Stimulated activated naive CD8-positive, alpha-beta T cell treated with anti-CD3 and anti-CD28 coated beads, Interleukin-15, amount 100 ng/mL, for 72 hours (primary cell): ENCODE results near the gene RILP.

Experiments
- ATAC-seq: fragments of 150-1000 bp; cut with Tn5 transposase; 2 replicates; pipeline ENCODE4 v1.10.0; 2021; ENCODE audit warnings: mild to moderate bottlenecking, moderate library complexity
- DNase-seq, 2 donors: peaks; one replicate each; pipeline ENCODE4 v3.0.0; 2021 to 2022
- H3K27ac Mint-ChIP-seq, 2 donors: one replicate each; pipeline ENCODE4 v1.8.0; 2022; ENCODE audit warnings: mild to moderate bottlenecking in 2 of 2, mixed read lengths in 2 of 2, moderate library complexity in 2 of 2
- H3K27me3 Mint-ChIP-seq: one replicate; pipeline ENCODE4 v1.8.0; 2022; ENCODE audit warnings: mixed read lengths
- H3K4me1 Mint-ChIP-seq: one replicate; pipeline ENCODE4 v1.8.0; 2022; ENCODE audit warnings: mild to moderate bottlenecking, mixed read lengths
- H3K4me3 Mint-ChIP-seq, 2 donors: one replicate each; pipeline ENCODE4 v1.8.0; 2022; ENCODE audit warnings: mild to moderate bottlenecking in 2 of 2, mixed read lengths in 2 of 2, moderate library complexity in 1 of 2
- H3K9me3 Mint-ChIP-seq, 2 donors: one replicate each; pipeline ENCODE4 v1.8.0; 2022; ENCODE audit warnings: mixed read lengths in 2 of 2

The RILP gene

DNA sequence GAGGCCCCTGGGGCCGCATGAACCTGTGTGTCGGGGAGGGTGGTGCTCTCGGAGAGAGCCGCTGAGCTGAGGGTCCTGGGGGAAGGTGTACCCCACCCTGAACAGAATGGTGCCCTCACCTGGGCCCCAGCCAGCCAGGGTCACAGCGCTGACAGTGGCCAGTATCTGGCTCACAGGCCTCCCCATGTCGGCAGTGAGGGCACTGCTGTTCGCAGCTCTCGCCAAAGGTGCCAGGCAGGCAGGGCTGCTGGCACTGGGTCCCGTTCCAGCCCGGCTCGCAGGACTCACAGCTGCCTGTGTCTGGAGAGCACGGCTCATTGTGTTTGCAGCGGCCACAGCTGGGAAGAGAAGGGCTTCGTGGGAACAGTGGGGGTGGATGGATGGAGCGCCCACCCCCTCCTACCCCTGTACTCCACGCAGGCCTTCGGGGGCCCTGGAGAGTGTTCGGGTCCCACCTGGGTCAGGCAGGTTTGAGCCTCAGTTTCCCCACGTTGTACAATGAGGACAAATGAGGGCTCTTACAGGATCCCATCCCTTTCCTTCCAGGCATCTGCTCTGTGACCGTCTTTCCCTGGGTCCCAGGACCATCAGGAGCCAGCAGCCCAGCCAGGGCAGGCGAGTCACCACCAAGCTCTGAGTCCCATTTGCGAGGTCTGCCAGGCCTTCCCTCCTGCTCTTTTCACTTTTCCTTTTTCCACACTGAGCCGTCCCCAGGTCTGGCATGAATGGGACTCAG lies 9.2 kb downstream of the RILP start:
- Mint-ChIP-seq H3K27me3 (no peaks in the 10 kb centered on the region), H3K9me3 (no peaks in the 10 kb centered on the region), H3K27ac (peak overlapping the region in 1 of 2 donors; percentile 78), H3K4me1 (peaks cover 22% of the 10 kb centered on the region), H3K4me3 (no peak overlapping the region)
- DNase-seq (no peak), ATAC-seq (no peak)

DNA sequence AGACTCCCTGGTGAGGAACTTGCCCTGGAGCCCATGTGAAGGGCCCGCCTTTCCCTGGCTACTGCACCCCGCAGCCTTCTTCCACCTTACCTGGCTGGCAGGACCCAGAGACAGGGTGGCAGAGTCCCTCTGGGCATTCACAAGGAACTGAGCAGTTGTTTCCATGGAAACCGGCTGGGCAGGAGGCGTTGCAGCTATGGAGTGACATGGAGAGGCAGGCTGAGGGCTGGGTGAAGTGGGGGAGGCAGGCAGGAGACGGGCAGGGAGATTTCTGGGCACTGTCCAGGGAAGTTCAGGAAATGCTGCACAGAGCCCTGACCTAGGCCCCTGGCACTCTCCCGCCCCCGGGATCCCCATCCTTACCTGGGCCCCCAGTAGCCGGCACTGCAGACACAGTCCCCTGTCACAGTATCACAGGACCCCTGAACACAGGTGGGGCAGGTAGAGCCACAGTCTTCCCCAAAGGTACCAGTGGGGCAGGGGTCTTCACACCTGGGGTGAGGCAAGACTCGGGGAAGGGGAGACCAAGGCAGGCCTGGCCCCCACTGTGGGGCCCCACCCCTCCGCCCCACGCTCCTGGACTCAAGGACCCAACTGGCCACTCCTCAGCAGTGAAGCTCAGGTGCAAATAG lies 10.0 kb downstream of the RILP start:
- Mint-ChIP-seq H3K4me3 (no peak overlapping the region), H3K27ac (no peak overlapping the region), H3K4me1 (peaks cover 14% of the 10 kb centered on the region), H3K9me3 (no peaks in the 10 kb centered on the region), H3K27me3 (no peaks in the 10 kb centered on the region)
- DNase-seq = no peak
- ATAC-seq = no peak

DNA sequence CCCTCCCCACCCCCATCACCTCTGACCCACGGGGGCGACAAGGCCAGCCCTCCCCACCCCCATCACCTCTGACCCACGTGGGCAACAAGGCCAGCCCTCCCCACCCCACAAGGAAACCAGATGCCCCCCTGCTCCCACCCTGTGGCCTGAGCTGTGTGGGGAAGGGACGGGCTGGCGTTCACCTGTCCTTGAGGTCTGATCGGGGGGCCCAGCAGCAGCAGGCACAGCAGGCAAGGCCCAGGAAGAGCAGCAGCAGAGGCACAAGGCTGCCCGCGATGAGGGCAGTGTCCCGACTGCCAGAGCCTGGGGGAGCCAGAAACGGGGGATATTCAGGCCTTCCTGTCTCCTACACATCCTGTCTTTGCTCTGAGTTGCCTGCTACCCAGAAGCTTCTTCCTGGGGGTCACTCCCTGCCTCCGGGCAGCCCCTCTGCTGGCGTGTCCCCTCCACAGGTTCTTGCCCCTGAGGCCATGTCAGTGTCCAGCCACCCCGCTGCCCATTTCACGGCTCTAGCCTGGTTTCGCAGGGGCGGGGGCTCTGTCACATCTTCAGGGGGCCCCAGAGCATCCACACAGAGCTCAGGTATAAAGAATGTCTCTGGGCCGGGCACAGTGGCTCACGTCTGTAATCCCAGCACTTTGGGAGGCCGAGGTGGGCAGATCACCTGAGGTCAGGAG lies 10.9 kb downstream of the RILP start:
- Mint-ChIP-seq H3K4me3 (no peak overlapping the region), H3K27me3 (no peaks in the 10 kb centered on the region), H3K4me1 (peaks cover 5% of the 10 kb centered on the region), H3K9me3 (no peaks in the 10 kb centered on the region), H3K27ac (no peak overlapping the region)
- ATAC-seq (peak; percentile 27), DNase-seq (no peak)

DNA sequence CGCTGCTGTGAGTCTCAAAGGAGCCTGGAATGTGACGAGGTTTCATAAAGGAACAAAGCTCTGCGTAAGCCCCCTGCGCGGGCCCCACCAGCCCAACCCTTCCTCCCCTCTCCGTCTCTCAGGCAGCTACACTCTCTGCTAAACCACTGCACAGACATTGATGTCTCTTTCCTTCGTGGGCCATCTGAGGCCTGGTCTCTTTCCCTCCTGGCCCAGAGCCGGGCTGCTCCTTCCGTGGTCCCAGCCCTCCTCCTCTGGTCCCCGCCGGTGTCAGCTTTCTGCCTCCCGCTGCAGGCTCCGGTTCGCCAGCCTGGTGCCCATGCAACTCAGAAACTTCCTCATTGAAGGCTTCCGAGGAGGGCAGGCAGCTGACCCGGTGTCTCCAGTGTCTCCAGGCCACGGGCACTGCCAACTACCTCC lies 11.5 kb downstream of the RILP start:
- DNase-seq (no peak), ATAC-seq (no peak)
- H3K27me3 Mint-ChIP-seq = no peaks in the 10 kb centered on the region
- H3K27ac Mint-ChIP-seq = no peak overlapping the region
- H3K4me1 Mint-ChIP-seq = peaks cover 5% of the 10 kb centered on the region
- H3K9me3 Mint-ChIP-seq = no peaks in the 10 kb centered on the region
- H3K4me3 Mint-ChIP-seq = no peak overlapping the region

DNA sequence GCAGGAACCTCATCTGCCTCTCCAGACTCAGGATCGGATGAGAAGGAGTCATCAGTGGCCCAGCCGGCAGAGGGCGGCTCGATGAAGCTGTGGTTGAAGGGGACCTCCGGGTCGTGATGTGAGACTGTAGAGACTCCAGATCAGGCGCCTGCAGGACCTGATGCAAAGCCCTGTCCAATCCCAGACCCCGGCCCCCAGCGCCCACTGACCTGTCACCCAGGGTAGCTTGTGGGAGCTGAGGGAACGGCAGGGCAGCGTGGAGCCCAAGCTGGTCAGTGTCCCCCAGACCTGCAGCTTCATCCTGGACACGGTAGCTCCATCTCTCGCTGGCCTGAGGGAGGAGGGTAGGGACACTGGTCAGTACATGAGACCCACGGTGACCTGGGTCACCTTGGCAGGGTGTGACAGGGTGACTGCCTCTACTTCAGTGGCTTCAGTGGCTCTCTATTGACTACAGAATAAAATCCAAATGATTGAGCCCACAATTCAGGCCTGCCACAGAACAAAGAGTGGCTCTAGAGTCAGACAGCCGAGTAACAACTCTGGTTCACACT lies 12.9 kb downstream of the RILP start:
- no peak for DNase-seq

DNA sequence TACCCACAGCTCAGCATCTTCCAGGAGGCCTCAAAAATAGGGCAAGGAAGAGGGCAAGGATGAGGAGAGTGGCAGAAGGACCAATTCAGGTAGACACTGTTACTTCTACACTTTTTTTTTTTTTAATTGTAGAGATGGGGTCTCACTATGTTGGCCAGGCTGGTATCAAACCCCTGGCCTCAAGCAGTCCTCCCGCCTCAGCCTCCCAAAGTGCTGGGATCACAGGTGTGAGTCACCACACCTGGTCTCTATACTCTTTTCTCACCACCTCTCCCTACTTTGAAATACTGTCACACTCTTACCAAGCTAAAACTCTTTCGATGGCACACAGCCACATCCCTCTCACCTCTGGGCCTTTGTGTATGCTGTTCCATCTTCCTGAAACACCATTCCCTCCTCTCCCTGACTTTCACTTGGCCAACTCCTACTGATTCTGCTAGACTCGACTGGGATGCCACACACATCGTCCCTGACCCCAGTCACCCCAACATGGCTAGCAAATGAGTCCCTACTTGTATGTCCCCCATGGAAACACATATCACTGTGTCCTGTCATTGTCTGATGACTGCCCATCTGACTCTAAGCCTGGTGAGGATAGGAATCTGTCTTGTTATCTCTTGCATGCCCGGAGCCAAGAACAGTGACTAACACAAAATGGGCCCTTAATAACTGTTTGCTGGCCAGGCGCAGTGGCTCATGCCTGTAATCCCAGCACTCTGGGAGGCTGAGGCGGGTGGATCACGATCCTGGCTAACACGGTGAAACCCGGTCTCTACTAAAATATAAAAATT lies 13.8 kb downstream of the RILP start:
- ATAC-seq (no peak), DNase-seq (no peak)
- Mint-ChIP-seq H3K9me3 (no peaks in the 10 kb centered on the region), H3K27ac (no peak overlapping the region), H3K4me1 (peaks cover 3% of the 10 kb centered on the region), H3K27me3 (peaks cover 11% of the 10 kb centered on the region), H3K4me3 (no peak overlapping the region)

More for the DNA sequence above, 12.9 kb downstream of the RILP start:
- H3K9me3 Mint-ChIP-seq = no peaks in the 10 kb centered on the region
- no peak overlapping the region for H3K27ac Mint-ChIP-seq
- no peak overlapping the region for H3K4me3 Mint-ChIP-seq
- ATAC-seq = no peak
- H3K27me3 Mint-ChIP-seq = peaks cover 2% of the 10 kb centered on the region
- H3K4me1 Mint-ChIP-seq = peaks cover 5% of the 10 kb centered on the region

DNA sequence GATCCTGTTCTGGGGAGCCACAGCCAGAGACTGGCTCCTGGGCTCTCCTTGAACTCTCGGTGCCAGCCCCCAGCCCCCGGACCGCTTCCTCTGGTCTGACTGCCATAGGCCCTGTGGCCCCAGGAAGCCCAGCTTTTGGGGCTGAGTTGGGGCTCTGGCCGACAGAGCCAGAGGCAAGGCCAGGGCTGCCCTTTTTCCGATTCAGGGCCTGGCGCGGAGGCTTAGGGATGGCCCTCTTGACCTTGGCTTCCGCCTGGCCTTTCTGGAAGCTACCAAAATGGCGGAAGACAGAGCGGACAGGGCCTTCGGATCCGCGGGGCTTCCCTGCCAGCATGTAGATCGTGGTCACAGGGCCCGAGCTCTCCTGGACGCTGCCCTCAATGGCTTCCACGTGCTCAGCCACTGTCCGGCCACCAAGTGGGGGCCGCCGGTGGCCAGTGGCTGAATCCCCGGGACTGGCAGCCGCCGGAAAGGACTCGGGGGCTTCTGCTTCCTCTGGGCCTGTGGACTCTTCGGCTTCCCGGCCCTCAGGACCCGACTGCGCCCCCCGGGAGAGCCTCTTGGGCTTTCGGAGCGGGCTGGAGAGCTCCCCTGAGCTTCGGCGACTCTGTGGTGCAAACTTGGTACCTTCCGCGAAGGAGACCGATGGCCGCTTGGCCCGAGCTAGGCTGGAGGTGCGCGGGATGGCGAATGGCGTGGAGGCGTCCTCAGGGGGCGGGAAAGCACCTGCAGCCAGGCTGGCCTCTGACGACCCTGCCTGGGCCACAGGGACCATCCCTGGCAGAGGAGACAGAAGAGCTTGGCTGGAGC lies 14.6 kb downstream of the RILP start:
- H3K9me3 Mint-ChIP-seq = no peaks in the 10 kb centered on the region
- peaks cover 10% of the 10 kb centered on the region for H3K4me1 Mint-ChIP-seq
- H3K27ac Mint-ChIP-seq = no peak overlapping the region
- peaks cover 13% of the 10 kb centered on the region for H3K27me3 Mint-ChIP-seq
- DNase-seq (no peak), ATAC-seq (no peak)
- H3K4me3 Mint-ChIP-seq = no peak overlapping the region

DNA sequence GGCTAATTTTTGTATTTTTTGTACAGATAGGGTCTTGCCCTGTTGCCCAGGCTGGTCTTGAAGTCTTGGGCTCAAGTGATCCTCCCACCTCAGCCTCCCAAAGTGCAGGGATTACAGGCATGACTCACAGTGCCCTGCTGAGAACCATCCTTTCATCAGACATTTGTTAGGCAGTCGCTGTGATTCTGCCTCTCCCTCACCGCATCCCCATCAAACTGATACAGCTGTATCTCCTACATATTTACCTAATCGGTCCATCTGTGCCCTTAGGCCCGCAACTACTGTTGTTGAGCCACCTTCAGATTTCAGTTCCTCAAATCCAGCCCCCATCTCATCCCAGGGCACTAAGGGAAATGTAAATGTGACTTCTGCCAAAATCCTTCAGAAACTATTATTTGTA lies 19.0 kb downstream of the RILP start:
- peaks cover 32% of the 10 kb centered on the region for H3K27me3 Mint-ChIP-seq
- no peak for DNase-seq
- H3K4me3 Mint-ChIP-seq = no peak overlapping the region
- no peak for ATAC-seq
- H3K27ac Mint-ChIP-seq = no peak overlapping the region
- peaks cover 39% of the 10 kb centered on the region for H3K4me1 Mint-ChIP-seq
- H3K9me3 Mint-ChIP-seq = no peaks in the 10 kb centered on the region

DNA sequence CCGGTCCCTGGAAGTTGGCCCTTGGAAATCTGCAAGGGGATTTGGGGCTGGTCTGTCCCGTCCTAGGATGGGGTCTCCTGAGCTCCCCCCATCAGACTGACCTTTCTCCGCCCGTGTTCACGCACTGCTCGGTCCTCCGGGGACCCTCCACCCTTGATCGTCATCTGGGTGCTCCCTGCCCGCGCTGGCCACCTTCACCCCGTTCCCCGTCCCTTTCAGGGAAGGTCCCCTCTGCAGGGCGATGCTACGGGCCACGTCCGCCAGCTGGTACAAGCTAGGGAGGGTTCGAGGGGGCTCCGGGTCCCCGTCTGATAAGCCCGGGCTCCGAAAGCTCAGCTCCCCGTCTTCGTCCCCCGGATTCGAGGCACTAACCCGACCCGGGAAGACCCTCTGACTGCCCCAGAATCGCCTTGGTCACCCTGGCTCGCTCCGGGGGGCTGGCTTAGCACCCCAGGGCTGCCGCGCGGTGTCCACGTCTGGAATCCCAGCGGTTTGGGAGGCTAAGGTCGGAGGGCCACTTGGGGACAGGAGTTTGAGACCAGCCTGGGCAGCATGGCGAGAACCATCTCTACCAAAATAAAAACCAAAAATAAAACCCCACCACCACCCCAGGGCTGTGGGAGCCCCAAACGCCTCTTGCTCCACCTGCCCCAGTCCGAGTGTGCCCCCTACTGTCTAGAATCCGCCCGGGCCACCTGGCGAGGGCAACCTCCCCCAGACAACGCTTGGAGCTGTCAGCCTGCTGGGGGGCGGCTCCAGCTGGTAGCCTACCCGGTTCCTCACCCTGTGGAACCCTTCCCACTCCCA lies 20.0 kb downstream of the RILP start:
- Mint-ChIP-seq H3K27me3 (peaks cover 36% of the 10 kb centered on the region), H3K4me1 (peaks cover 39% of the 10 kb centered on the region), H3K9me3 (no peaks in the 10 kb centered on the region), H3K4me3 (peak overlapping the region; percentile 84 to 99), H3K27ac (peak overlapping the region; percentile 7 to 77)
- DNase-seq (peak; percentile 85 to 86), ATAC-seq (peak; percentile 65)

DNA sequence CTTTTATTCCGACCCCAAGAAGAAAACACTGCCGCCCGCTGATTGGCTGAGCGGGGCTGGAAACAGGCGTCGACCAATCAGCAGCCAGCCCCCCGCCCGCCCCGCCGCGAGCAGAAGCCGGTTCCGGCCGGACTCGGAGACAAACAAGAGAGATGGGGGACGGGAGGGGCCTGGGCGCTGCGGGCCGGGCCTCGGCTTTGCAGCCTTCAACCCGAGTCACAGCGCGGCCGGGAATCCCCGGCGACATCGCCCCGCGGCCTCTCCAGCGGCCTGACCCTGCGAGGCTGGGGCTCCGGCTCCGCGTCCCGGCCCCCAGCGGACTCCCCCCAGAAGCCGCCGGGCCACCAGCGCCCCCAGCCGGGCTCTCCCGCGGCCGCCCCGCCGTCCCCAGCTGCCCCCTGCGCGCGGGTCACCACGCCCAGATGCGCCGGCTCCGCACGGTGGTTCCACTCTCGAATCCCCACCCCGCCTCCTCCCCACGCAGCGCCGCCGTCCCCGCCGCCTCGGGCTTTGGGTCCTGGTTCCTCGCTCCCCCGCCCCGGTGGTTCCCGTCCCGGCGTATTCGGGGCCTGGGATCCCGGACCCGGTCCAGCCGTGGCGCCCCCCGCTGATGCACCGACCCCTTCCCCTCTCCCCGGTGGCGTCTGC lies 20.7 kb downstream of the RILP start:
- peak overlapping the region; percentile 81 to 97 for H3K27ac Mint-ChIP-seq
- peak; percentile 87 for ATAC-seq
- no peaks in the 10 kb centered on the region for H3K9me3 Mint-ChIP-seq
- H3K4me3 Mint-ChIP-seq = peak overlapping the region; percentile 86 to 99
- peaks cover 39% of the 10 kb centered on the region for H3K4me1 Mint-ChIP-seq
- DNase-seq = peak; percentile 87 to 92
- peaks cover 36% of the 10 kb centered on the region for H3K27me3 Mint-ChIP-seq

DNA sequence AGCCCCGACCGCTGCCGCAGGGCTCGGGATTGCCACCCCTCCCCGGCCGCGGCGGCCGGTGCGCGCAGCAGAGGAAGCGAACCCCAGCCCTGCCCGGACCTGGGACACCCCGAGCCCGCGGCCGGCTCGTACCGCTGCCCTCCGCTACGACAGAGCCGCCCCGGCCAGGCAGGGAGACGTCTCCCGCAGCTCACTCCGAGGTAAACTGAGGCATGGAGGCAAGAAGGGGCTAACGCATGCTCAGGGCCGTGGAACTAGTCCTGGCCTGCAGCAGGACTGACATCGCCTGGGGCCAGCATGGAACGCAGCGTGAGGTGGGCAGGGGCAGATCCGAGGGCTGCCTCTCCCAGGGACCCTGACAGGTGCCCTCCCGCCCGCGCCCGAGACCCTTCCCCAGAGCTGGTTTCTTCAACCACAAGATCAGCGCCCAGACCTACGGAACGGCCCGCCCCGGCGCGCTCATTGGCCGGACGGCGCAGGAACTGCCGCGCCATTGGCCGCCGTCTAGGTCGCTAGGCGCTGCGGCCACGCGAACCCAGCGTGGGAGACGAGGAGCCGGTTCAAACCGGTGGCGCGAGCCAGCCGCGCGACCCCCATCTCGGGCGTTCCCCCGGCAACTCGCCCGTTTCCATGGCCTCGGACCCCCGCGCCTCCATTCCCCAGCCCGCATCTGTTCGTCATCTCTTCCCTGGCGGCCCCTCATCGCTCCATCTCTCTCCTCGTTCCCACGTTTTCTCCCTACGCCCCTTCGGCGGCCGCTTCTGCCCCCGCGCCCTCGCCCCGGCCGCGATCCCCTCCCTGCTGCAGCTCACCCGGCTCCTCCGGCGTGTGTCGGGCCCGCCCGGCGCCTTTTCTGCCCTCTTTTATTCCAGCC lies 21.4 kb downstream of the RILP start, which contains the start of gene SLC43A2:
TSS of gene SLC43A2 (minus strand) at position 853 of the 874 bp plus-strand sequence. CDS start 960 bp downstream, outside the sequence.
- DNase-seq (peak; percentile 75 to 80), ATAC-seq (peak; percentile 82)
- Mint-ChIP-seq H3K9me3 (no peaks in the 10 kb centered on the region), H3K27me3 (peaks cover 36% of the 10 kb centered on the region), H3K4me1 (peaks cover 39% of the 10 kb centered on the region), H3K27ac (peak within 1 kb of the TSS; percentile 81 to 97), H3K4me3 (peak within 1 kb of the TSS; percentile 86 to 99)

DNA sequence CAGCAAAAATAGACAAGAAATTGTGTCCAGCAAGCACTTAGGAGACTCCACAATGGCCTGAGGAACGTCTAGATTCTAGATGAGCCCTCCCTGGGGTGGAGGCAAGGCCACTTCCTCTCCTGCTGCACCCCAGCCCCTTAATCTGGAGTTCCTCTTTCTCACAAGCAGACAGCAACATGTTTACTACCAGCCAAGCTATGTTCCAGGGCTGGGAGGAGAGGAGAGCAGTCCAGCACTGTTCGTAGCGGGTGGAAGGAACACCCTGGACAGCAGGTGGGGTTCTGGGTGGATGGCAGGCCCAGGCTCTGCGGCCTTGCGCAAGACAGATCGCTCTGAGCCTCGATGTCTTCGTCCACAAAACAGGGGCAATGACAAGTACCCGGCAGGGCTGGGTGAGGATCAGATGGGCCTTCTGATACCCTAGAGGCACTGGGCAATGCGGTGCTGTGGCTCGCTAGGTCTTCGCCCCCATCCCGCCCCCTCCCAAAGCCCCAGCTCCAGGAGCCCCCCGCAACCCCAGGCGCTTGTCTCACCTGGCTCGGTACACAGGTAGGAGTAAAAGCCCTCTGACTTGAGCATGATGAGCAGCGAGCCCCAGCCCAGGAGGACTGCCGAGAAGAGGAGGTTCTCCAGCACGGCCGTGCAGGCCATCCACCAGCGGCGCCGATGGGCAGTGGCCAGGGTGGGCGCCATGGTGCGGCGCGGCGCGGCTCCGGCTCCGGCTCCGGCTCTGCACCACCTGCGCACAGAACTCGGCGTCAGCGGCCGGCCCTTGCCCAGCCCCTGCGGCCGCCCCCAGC lies 22.3 kb downstream of the RILP start:
- ATAC-seq = no peak
- no peaks in the 10 kb centered on the region for H3K9me3 Mint-ChIP-seq
- H3K27me3 Mint-ChIP-seq = peaks cover 36% of the 10 kb centered on the region
- H3K27ac Mint-ChIP-seq = no peak overlapping the region
- no peak for DNase-seq
- H3K4me3 Mint-ChIP-seq = peak overlapping the region; percentile 66 to 99
- H3K4me1 Mint-ChIP-seq = peaks cover 39% of the 10 kb centered on the region
